Hepatocyte (in vitro differentiated cells): Measurements from ENCODE around the gene TET2. TPM values are rescaled to one million over a fixed set of nuclear protein-coding genes. Genes with fewer than 3 reads are reported as not detected.

ENCODE experiments used
- DNase-seq: peaks from one replicate; pipeline ENCODE4 v3.0.0-alpha.2; 2016; ENCODE audit warnings: low spot score
- H2AFZ ChIP-seq: fragments of 200-600 bp; sonication (generic); 2 replicates; pipeline ENCODE4 v1.6.0; 2016; ENCODE audit warnings: antibody characterized with exemption, mild to moderate bottlenecking
- H3K27ac ChIP-seq: fragments of 200-600 bp; sonication (generic); 2 replicates; pipeline ENCODE4 v1.5.1; 2016; ENCODE audit warnings: mild to moderate bottlenecking
- H3K27me3 ChIP-seq: fragments of 200-600 bp; sonication (generic); 2 replicates; pipeline ENCODE4 v1.6.1; 2016
- H3K36me3 ChIP-seq: fragments of 200-600 bp; sonication (generic); replicated peaks from 2 replicates; pipeline ENCODE4 v1.5.1; 2016; ENCODE audit warnings: low read depth; ENCODE audit not compliant: insufficient read depth
- H3K4me1 ChIP-seq: fragments of 200-600 bp; sonication (generic); 2 replicates; pipeline ENCODE4 v1.5.1; 2016; ENCODE audit warnings: mild to moderate bottlenecking, moderate library complexity; ENCODE audit not compliant: insufficient read depth
- H3K4me2 ChIP-seq: fragments of 200-600 bp; sonication (generic); 2 replicates; pipeline ENCODE4 v1.6.0; 2016
- H3K4me3 ChIP-seq: fragments of 200-600 bp; sonication (generic); 2 replicates; pipeline ENCODE4 v1.5.1; 2016; ENCODE audit warnings: mild to moderate bottlenecking
- H3K79me2 ChIP-seq: fragments of 200-600 bp; sonication (generic); 2 replicates; pipeline ENCODE4 v1.6.0; 2017; ENCODE audit warnings: mild to moderate bottlenecking
- H3K9me2 ChIP-seq: fragments of 200-600 bp; sonication (generic); replicated peaks from 2 replicates; pipeline ENCODE4 v1.6.0; 2017; ENCODE audit warnings: mild to moderate bottlenecking; ENCODE audit not compliant: insufficient read depth
- H3K9me3 ChIP-seq: fragments of 200-600 bp; sonication (generic); 2 replicates; pipeline ENCODE4 v1.5.1; 2016; ENCODE audit warnings: low read depth, mild to moderate bottlenecking
- H4K20me1 ChIP-seq: fragments of 200-600 bp; sonication (generic); 2 replicates; pipeline ENCODE4 v1.6.0; 2016; ENCODE audit warnings: mild to moderate bottlenecking; ENCODE audit not compliant: insufficient read depth, poor library complexity, severe bottlenecking
- CTCF ChIP-seq: fragments of 200-600 bp; sonication (generic); IDR thresholded peaks from 2 replicates; pipeline ENCODE4 v1.5.1; 2016; ENCODE audit warnings: antibody characterized with exemption, mild to moderate bottlenecking; ENCODE audit not compliant: poor library complexity
- EZH2 ChIP-seq: fragments of 200-600 bp; sonication (generic); IDR thresholded peaks from 2 replicates; pipeline ENCODE4 v1.6.1; 2016; ENCODE audit warnings: antibody characterized with exemption, mild to moderate bottlenecking, borderline replicate concordance
- EZH2phosphoT487 ChIP-seq: fragments of 200-600 bp; sonication (generic); IDR thresholded peaks from one replicate; pipeline ENCODE4 v1.6.1; 2018; ENCODE audit warnings: antibody characterized with exemption, mild to moderate bottlenecking, low read depth, moderate library complexity; ENCODE audit not compliant: unreplicated experiment, severe bottlenecking
- WGBS: methylation state at CpG from one replicate; pipeline ENCODE4 v1.1.6; 2016; ENCODE audit warnings: low lambda C conversion rate; ENCODE audit errors: missing lambda C conversion rate; 5-methylcytosine and 5-hydroxymethylcytosine counted together
- polyA plus RNA-seq: library from polyadenylated mRNA; unstranded; fragments of >200 nt; fragmentation: Nextera tagmentation; extraction: Ambion mirVana; gene quantifications from 2 replicates; pipeline ENCODE4 v1.2.1, GENCODE V29; 2016
- total RNA-seq: library from RNA; depleted of rRNA; stranded (reverse); fragments of >200 nt; gene quantifications from 2 replicates; pipeline ENCODE4 v1.2.3, GENCODE V29; 2014

Gene TET2
- total and polyA plus RNA-seq, 2 experiments from 2014 or later, result 5.5 to 15.5 TPM

DNA sequence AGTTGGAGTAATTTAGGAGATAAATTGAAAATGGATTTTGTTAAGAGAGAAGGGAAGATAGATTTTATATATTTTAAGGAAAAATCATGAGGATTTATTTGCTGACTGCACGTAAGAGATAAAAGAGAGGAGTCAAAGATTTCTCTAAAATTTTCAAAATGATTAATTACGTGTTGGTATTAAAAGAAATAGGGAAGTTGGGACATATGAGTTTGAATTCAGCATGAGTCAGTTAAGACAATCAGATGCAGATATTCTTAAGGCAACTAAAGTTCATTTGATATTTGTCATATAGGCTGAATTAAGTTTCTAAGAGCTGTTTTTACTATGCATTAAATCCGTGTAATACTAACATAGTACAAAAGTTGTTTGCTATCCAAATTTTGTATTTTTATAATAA is 46.9 kb downstream of the TET2 start:
- Histone ChIP-seq H3K27me3 (no peaks in the 10 kb centered on the region), H3K27ac (no peak overlapping the region), H3K4me2 (no peak overlapping the region), H3K4me3 (no peak overlapping the region), H2AFZ (no peak overlapping the region), H3K4me1 (peaks cover 11% of the 10 kb centered on the region), H3K9me2 (no peaks in the 10 kb centered on the region), H4K20me1 (peaks cover 3% of the 10 kb centered on the region), H3K36me3 (no peaks in the 10 kb centered on the region), H3K9me3 (no peaks in the 10 kb centered on the region), H3K79me2 (peaks cover 29% of the 10 kb centered on the region)
- over 99% methylated on average over 3 of the region's 3 CpGs for WGBS
- no peak for DNase-seq
- TF ChIP-seq CTCF (no peak), EZH2phosphoT487 (no peak), EZH2 (no peak)

DNA sequence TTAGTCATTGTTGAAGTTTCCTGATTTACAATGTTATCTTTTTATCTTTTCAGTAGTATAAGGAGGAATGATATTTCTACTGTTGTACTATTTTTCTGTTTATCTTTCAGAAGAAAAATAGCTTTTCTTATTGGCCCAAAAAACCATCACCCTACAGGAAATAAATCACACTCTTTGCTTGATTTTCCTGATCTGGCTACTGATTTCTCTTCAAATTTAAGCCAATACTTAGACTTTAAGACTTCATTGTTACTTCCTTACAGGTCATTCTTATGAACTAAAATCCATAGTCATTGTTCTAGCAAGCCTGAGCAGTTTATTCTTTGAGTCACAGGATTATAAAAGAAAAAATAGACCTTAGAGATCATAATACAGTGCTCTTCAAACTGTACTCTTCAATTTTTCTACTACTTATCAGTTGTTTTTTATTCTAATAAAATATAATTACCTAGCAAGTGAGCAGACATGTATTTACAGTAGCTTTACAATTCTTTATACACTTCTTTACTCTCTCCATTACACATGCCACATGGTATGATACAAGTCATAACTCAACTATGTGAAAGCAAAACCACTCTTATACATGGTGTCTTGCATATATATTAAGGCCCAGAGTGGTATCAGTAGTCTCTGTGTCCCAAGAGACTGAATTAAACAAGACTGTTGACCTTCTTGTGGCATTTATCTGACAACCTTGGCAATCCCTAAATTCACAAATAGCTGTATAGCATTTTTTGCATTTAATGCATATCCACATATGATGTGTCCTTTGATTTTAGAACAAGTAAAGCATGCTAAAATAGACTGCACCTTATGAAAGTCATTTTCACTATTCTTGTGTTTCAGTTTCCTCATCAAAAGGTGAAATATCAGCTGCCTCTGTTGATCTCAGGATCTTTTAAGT is 47.9 kb downstream of the TET2 start:
- peaks cover 29% of the 10 kb centered on the region for H3K79me2 ChIP-seq
- TF ChIP-seq EZH2 (no peak), EZH2phosphoT487 (no peak), CTCF (no peak)
- no peaks in the 10 kb centered on the region for H3K9me2 ChIP-seq
- no peaks in the 10 kb centered on the region for H3K9me3 ChIP-seq
- H3K36me3 ChIP-seq, result no peaks in the 10 kb centered on the region
- no peak for DNase-seq
- no peaks in the 10 kb centered on the region for H3K27me3 ChIP-seq
- no peak overlapping the region for H3K27ac ChIP-seq
- H3K4me1 ChIP-seq, result peaks cover 11% of the 10 kb centered on the region
- H3K4me3 ChIP-seq, result no peak overlapping the region
- H4K20me1 ChIP-seq, result peaks cover 2% of the 10 kb centered on the region
- H3K4me2 ChIP-seq, result no peak overlapping the region
- no peak overlapping the region for H2AFZ ChIP-seq

DNA sequence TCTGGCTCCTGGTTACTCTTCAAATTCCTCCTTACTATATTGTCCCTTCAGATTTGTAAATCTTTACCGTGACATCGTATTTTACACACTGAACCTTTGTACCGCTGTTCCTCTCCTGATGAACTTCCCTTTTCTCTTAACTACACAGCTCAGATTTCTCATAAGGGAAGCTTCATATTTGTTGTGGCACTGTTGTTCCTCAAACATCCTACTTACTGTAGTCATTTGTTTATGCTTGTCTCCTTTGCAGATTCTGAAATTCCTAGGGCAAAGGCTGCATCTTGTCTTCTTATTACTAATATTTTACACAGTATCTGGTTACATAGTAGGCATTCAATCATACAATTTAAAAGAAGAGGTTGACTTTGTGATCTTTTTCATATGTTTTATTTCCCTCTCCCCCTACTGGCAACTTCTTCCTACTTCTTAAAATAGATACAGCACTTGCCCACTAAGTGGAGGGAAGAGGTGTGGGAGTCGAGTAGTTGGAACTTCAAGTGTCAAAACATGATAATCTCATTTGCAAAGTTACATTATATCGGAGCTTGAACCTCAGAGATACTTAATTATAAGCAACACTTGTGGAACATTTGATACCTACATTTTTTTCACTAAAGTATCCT is 50.0 kb downstream of the TET2 start:
- Histone ChIP-seq H3K9me3 (no peaks in the 10 kb centered on the region), H4K20me1 (peaks cover 5% of the 10 kb centered on the region), H3K4me1 (peaks cover 11% of the 10 kb centered on the region), H3K4me2 (no peak overlapping the region), H3K9me2 (no peaks in the 10 kb centered on the region), H3K4me3 (no peak overlapping the region), H3K27me3 (no peaks in the 10 kb centered on the region), H3K79me2 (peaks cover 34% of the 10 kb centered on the region), H2AFZ (no peak overlapping the region), H3K36me3 (no peaks in the 10 kb centered on the region), H3K27ac (no peak overlapping the region)
- TF ChIP-seq EZH2phosphoT487, result no peak
- TF ChIP-seq CTCF, result no peak
- no peak for TF ChIP-seq EZH2
- DNase-seq, result no peak
- WGBS, result 87% methylated on average over 5 of the region's 5 CpGs
